HepG2 (cell line): ENCODE measurements around the gene EPB41. TPM values are rescaled to one million over a fixed set of nuclear protein-coding genes. Genes with fewer than 3 reads are reported as not detected.

ENCODE experiments used
- ATF7-NPFF ChIP-seq: sonication (generic); formaldehyde crosslinking; IDR thresholded peaks from 2 replicates; pipeline ENCODE4 v1.8.1; 2023; ENCODE audit warnings: mild to moderate bottlenecking, low read depth, missing genetic modification reagents, moderate library complexity
- CENPX ChIP-seq: sonication (generic); formaldehyde crosslinking; IDR thresholded peaks from 2 replicates; pipeline ENCODE4 v1.9.0; 2021; ENCODE audit warnings: mild to moderate bottlenecking, missing genetic modification reagents, moderate library complexity
- ELF1 ChIP-seq: sonication (generic); formaldehyde crosslinking; IDR thresholded peaks from 2 replicates; pipeline ENCODE4 v1.4.0; 2020; ENCODE audit warnings: missing genetic modification reagents
- HHEX ChIP-seq: IDR thresholded peaks from 2 replicates; pipeline ENCODE4 v1.6.1; 2016; ENCODE audit warnings: control low read depth
- KDM6A ChIP-seq: IDR thresholded peaks from 2 replicates; pipeline ENCODE4 v1.6.1; 2016; ENCODE audit warnings: low read depth
- PHF8 ChIP-seq: sonication (generic); formaldehyde crosslinking; IDR thresholded peaks from 2 replicates; pipeline ENCODE4 v1.5.0; 2020; ENCODE audit warnings: missing genetic modification reagents
- SAFB2 ChIP-seq: sonication (generic); formaldehyde crosslinking; IDR thresholded peaks from 2 replicates; pipeline ENCODE4 v1.5.1; 2020; ENCODE audit warnings: missing genetic modification reagents, low read depth, mild to moderate bottlenecking, borderline replicate concordance
- SALL1 ChIP-seq: sonication (generic); formaldehyde crosslinking; IDR thresholded peaks from 2 replicates; pipeline ENCODE4 v1.8.0; 2022; ENCODE audit warnings: mild to moderate bottlenecking, missing genetic modification reagents
- SP2 ChIP-seq: sonication (generic); formaldehyde crosslinking; IDR thresholded peaks from 2 replicates; pipeline ENCODE4 v1.5.1; 2020; ENCODE audit warnings: mild to moderate bottlenecking, missing genetic modification reagents
- YY1 ChIP-seq: IDR thresholded peaks from 2 replicates; pipeline ENCODE4 v1.6.1; 2011; ENCODE audit warnings: low read length, low read depth, moderate library complexity, mild to moderate bottlenecking; ENCODE audit not compliant: insufficient read depth, insufficient replicate concordance
- ZFP37 ChIP-seq: sonication (generic); formaldehyde crosslinking; IDR thresholded peaks from 2 replicates; pipeline ENCODE4 v1.4.0; 2020; ENCODE audit warnings: missing genetic modification reagents, borderline replicate concordance
- ZNF12 ChIP-seq: sonication (generic); formaldehyde crosslinking; IDR thresholded peaks from 2 replicates; pipeline ENCODE4 v1.5.0; 2020; ENCODE audit warnings: missing genetic modification reagents
- ZNF224 ChIP-seq: sonication (generic); formaldehyde crosslinking; IDR thresholded peaks from 2 replicates; pipeline ENCODE4 v1.5.0; 2020; ENCODE audit warnings: mild to moderate bottlenecking, missing genetic modification reagents
- ZNF891 ChIP-seq: sonication (generic); formaldehyde crosslinking; IDR thresholded peaks from 2 replicates; pipeline ENCODE4 v1.5.0; 2020; ENCODE audit warnings: mild to moderate bottlenecking, missing genetic modification reagents
- ZSCAN31 ChIP-seq: sonication (generic); formaldehyde crosslinking; IDR thresholded peaks from 2 replicates; pipeline ENCODE4 v1.5.0; 2020; ENCODE audit warnings: low read depth, mild to moderate bottlenecking, missing genetic modification reagents
- polyA plus RNA-seq, 8 experiments: library from polyadenylated mRNA; depleted of rRNA in 3 of 8; stranded (reverse) in 7 of 8; unstranded in 1 of 8; fragments of >200 nt; fragmentation: Illumina TruSeq in 4 of 8; extraction: Trizol in 4 of 8; gene quantifications; 2 replicates each; pipeline versions ENCODE4 v1.2.1 to v1.2.3, GENCODE V29; 2011 to 2016; ENCODE audit warnings: low read depth in 4 of 8, missing spikeins in 1 of 8, mixed read lengths in 1 of 8; ENCODE audit not compliant: insufficient read depth in 1 of 8
- total RNA-seq, 5 experiments: library from RNA; depleted of rRNA; stranded (reverse); fragments of >200 nt; fragmentation: Illumina TruSeq; extraction: Trizol; gene quantifications; 2 replicates each; pipeline ENCODE4 v1.2.3, GENCODE V29; 2016; ENCODE audit warnings: low read depth in 1 of 5
- TF ChIP-seq, protein P1 (sequence below): sonication (generic); formaldehyde crosslinking; IDR thresholded peaks from 2 replicates; pipeline ENCODE4 v1.5.0; 2020; ENCODE audit warnings: mild to moderate bottlenecking, missing genetic modification reagents, borderline replicate concordance
- TF ChIP-seq, protein P2 (sequence below): sonication (generic); formaldehyde crosslinking; IDR thresholded peaks from 2 replicates; pipeline ENCODE4 v1.5.0; 2020; ENCODE audit warnings: missing genetic modification reagents
- TF ChIP-seq, protein P3 (sequence below): sonication (generic); formaldehyde crosslinking; IDR thresholded peaks from 2 replicates; pipeline ENCODE4 v1.4.0; 2020; ENCODE audit warnings: mild to moderate bottlenecking, low read depth, missing genetic modification reagents
- TF ChIP-seq, protein P4 (sequence below): sonication (generic); formaldehyde crosslinking; IDR thresholded peaks from 2 replicates; pipeline ENCODE4 v1.8.0; 2022; ENCODE audit warnings: missing genetic modification reagents, low read depth, mild to moderate bottlenecking, borderline replicate concordance
- TF ChIP-seq, protein P5 (sequence below): sonication (generic); formaldehyde crosslinking; IDR thresholded peaks from 2 replicates; pipeline ENCODE4 v1.8.0; 2023; ENCODE audit warnings: mild to moderate bottlenecking, missing genetic modification reagents
- TF ChIP-seq, protein P6 (sequence below): sonication (generic); formaldehyde crosslinking; IDR thresholded peaks from 2 replicates; pipeline ENCODE4 v1.4.0; 2020; ENCODE audit warnings: mild to moderate bottlenecking, missing genetic modification reagents
- TF ChIP-seq, protein P7 (sequence below): IDR thresholded peaks from 2 replicates; pipeline ENCODE4 v1.6.1; 2016; ENCODE audit warnings: low read depth, control low read depth

Gene EPB41
- total and polyA plus RNA-seq, 2 of the 13 experiments (the other 11 are each of a cell fraction or from before 2014, with no cell fraction given): 34.5 to 46.7 TPM

DNA sequence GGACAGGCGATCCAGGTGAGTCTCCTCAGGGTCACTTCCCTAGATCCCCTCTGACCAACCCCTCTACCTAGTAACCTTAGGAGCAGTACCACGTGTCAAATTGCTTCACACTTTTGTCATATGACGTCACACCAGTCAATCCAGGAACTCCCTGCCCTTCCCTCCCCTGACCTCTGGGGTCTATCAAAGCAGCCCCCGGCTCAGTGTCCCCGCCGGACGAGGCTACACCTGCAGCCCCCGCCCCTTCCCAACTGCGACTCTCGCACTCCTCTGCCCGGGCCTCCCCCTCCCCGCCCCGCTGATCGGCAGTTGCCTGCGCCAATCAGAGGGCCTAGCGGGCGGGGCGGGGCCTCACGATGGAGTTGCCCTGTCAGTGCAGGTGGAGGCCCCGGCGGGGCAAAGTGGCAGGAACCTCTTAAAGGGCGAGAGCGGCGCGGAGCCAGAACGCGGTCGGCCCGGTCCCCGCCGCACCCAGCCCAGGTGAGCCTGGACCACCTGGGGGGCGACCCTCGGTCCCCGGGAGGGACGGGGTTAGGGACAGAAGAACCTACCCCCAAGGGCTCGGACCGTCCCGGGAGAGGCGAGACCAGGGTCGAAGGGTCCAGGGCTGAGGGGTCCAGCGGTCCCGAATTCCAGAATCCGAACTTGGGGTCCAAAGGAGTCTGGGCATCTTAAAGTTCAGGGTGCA is 27.5 kb upstream of the EPB41 start (continued):
- TF ChIP-seq, protein P1, sequence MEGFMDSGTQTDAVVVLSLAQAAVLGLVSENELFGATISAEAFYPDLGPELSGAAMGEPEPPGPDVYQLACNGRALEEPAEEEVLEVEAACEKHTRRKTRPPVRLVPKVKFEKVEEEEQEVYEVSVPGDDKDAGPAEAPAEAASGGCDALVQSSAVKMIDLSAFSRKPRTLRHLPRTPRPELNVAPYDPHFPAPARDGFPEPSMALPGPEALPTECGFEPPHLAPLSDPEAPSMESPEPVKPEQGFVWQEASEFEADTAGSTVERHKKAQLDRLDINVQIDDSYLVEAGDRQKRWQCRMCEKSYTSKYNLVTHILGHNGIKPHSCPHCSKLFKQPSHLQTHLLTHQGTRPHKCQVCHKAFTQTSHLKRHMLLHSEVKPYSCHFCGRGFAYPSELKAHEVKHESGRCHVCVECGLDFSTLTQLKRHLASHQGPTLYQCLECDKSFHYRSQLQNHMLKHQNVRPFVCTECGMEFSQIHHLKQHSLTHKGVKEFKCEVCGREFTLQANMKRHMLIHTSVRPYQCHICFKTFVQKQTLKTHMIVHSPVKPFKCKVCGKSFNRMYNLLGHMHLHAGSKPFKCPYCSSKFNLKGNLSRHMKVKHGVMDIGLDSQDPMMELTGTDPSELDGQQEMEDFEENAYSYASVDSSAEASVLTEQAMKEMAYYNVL (CRISPR knock-in tag): peak; percentile 49; the same call in 1 of the 2 replicates
- TF ChIP-seq, protein P2, sequence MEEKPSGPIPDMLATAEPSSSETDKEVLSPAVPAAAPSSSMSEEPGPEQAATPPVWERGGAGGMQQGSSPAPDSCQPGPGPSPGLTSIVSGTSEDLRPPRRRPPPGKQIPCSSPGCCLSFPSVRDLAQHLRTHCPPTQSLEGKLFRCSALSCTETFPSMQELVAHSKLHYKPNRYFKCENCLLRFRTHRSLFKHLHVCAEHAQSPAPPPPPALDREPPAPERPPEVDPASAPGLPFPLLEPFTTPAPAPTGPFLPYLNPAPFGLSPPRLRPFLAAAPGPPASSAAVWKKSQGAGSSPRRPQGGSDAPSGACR: no peak
- TF ChIP-seq ZNF224 (CRISPR knock-in tag) (0 out of 2 replicates have a peak, but pooled peaks have one; percentile 65), SALL1 (peak; percentile 65), ELF1 (CRISPR knock-in tag) (peak; percentile 44; the same call in 1 of the 2 replicates), ZNF12 (CRISPR knock-in tag) (no peak), CENPX (CRISPR knock-in tag) (no peak), ATF7-NPFF (0 out of 2 replicates have a peak, but pooled peaks have one; percentile 29), SP2 (peak; percentile 97), SAFB2 (CRISPR knock-in tag) (no peak), PHF8 (peak; percentile 85), KDM6A (no peak), ZSCAN31 (CRISPR knock-in tag) (0 out of 2 replicates have a peak, but pooled peaks have one; percentile 54), HHEX (no peak), ZFP37 (no peak), ZNF891 (CRISPR knock-in tag) (0 out of 2 replicates have a peak, but pooled peaks have one; percentile 60), YY1 (peak; percentile 42)
- TF ChIP-seq, protein P3, sequence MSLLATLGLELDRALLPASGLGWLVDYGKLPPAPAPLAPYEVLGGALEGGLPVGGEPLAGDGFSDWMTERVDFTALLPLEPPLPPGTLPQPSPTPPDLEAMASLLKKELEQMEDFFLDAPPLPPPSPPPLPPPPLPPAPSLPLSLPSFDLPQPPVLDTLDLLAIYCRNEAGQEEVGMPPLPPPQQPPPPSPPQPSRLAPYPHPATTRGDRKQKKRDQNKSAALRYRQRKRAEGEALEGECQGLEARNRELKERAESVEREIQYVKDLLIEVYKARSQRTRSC: no peak
- TF ChIP-seq, protein P4, sequence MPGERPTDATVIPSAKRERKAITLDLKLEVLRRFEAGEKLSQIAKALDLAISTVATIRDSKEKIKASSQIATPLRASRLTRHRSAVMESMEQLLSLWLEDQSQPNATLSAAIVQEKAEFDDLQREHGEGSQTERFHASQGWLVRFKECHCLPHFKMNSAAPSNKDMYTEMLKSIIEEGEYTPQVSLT (CRISPR knock-in tag): no peak
- TF ChIP-seq, protein P5, sequence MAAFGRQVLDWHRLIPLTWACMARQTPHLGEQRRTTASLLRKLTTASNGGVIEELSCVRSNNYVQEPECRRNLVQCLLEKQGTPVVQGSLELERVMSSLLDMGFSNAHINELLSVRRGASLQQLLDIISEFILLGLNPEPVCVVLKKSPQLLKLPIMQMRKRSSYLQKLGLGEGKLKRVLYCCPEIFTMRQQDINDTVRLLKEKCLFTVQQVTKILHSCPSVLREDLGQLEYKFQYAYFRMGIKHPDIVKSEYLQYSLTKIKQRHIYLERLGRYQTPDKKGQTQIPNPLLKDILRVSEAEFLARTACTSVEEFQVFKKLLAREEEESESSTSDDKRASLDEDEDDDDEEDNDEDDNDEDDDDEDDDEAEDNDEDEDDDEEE (CRISPR knock-in tag): peak; percentile 87; the same call in 1 of the 2 replicates
- TF ChIP-seq, protein P6, sequence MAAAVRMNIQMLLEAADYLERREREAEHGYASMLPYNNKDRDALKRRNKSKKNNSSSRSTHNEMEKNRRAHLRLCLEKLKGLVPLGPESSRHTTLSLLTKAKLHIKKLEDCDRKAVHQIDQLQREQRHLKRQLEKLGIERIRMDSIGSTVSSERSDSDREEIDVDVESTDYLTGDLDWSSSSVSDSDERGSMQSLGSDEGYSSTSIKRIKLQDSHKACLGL (CRISPR knock-in tag): 0 out of 2 replicates have a peak, but pooled peaks have one; percentile 38
- TF ChIP-seq, protein P7, sequence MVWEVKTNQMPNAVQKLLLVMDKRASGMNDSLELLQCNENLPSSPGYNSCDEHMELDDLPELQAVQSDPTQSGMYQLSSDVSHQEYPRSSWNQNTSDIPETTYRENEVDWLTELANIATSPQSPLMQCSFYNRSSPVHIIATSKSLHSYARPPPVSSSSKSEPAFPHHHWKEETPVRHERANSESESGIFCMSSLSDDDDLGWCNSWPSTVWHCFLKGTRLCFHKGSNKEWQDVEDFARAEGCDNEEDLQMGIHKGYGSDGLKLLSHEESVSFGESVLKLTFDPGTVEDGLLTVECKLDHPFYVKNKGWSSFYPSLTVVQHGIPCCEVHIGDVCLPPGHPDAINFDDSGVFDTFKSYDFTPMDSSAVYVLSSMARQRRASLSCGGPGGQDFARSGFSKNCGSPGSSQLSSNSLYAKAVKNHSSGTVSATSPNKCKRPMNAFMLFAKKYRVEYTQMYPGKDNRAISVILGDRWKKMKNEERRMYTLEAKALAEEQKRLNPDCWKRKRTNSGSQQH: no peak
